Measurements from ENCODE around the gene MRTO4. TPM values are rescaled to one million over a fixed set of nuclear protein-coding genes. Genes with fewer than 3 reads are reported as not detected.
A peak's percentile ranks its signal among the peaks of the same experiment; 100 is the strongest.

MRTO4 gene
- total and polyA plus RNA-seq, 2 of the 13 experiments (the other 11 are each of a cell fraction or from before 2014, with no cell fraction given) = 28.1 to 59.2 TPM

DNA sequence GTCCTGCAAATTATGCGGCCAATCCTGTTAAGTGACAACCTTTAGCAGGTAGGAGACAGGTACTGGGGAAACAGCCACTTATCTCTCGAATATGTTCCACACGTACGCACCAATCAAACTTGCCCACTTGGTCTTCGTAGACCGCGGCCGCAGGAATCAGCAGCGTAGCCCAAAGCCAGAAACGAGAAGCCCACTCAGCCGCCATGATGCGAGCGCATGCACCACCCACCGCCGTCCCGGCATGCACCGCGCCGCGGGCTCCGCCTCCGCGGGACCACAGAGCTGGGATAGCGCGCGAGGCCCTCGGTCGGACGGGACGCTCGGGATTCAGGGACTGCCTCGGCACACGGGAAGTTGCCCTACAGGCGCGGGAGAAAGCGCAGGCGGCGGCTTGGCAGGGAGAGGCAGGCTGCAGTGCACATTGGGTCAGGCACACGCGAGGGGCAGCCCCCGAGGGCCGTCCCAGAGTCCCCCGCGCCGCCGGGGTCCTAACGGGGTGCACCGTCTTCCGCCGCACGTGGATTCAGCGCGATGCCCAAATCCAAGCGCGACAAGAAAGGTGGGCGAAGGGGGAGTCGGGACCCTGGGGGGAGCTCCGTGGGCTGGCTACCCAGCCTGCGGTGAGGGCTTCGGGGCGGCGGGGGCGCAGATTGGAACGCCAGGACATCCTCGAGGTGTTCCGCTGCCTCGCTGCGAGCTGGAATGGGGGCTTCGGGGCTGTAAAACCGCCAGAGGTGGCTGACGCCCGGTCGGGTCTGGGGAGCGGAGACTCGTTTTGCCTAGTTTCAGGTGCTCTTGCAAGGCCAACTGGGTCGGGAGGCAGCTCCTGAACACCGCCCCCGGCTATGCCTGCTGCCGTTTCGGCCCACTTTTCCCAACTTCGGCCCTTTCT, at the start of gene MRTO4, which contains the start of gene EMC1 (continued):
- TF ChIP-seq RAD51 (IDR thresholded peaks at IDR 0.05; ENCODE audit: borderline replicate concordance) = no peak
- TF ChIP-seq, protein P1, sequence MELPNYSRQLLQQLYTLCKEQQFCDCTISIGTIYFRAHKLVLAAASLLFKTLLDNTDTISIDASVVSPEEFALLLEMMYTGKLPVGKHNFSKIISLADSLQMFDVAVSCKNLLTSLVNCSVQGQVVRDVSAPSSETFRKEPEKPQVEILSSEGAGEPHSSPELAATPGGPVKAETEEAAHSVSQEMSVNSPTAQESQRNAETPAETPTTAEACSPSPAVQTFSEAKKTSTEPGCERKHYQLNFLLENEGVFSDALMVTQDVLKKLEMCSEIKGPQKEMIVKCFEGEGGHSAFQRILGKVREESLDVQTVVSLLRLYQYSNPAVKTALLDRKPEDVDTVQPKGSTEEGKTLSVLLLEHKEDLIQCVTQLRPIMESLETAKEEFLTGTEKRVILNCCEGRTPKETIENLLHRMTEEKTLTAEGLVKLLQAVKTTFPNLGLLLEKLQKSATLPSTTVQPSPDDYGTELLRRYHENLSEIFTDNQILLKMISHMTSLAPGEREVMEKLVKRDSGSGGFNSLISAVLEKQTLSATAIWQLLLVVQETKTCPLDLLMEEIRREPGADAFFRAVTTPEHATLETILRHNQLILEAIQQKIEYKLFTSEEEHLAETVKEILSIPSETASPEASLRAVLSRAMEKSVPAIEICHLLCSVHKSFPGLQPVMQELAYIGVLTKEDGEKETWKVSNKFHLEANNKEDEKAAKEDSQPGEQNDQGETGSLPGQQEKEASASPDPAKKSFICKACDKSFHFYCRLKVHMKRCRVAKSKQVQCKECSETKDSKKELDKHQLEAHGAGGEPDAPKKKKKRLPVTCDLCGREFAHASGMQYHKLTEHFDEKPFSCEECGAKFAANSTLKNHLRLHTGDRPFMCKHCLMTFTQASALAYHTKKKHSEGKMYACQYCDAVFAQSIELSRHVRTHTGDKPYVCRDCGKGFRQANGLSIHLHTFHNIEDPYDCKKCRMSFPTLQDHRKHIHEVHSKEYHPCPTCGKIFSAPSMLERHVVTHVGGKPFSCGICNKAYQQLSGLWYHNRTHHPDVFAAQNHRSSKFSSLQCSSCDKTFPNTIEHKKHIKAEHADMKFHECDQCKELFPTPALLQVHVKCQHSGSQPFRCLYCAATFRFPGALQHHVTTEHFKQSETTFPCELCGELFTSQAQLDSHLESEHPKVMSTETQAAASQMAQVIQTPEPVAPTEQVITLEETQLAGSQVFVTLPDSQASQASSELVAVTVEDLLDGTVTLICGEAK (IDR thresholded peaks at IDR 0.05) = no peak
- TF ChIP-seq, protein P1 (CRISPR knock-in tag; IDR thresholded peaks at IDR 0.05) = peak; percentile 71; the same call in 1 of the 2 replicates
- TF ChIP-seq ZSCAN21 (CRISPR knock-in tag; IDR thresholded peaks at IDR 0.05; ENCODE audit: borderline replicate concordance) = peak; percentile 79; the same call in 1 of the 2 replicates
- TF ChIP-seq, protein P2, sequence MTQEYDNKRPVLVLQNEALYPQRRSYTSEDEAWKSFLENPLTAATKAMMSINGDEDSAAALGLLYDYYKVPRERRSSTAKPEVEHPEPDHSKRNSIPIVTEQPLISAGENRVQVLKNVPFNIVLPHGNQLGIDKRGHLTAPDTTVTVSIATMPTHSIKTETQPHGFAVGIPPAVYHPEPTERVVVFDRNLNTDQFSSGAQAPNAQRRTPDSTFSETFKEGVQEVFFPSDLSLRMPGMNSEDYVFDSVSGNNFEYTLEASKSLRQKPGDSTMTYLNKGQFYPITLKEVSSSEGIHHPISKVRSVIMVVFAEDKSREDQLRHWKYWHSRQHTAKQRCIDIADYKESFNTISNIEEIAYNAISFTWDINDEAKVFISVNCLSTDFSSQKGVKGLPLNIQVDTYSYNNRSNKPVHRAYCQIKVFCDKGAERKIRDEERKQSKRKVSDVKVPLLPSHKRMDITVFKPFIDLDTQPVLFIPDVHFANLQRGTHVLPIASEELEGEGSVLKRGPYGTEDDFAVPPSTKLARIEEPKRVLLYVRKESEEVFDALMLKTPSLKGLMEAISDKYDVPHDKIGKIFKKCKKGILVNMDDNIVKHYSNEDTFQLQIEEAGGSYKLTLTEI (CRISPR knock-in tag; conservative IDR thresholded peaks at IDR 0.05) = no peak
- TF ChIP-seq ZNF564 (CRISPR knock-in tag; IDR thresholded peaks at IDR 0.05) = no peak; the same call in 1 of the 2 replicates
- TF ChIP-seq PTBP1 (IDR thresholded peaks at IDR 0.05; ENCODE audit: low read depth, low read length, poor library complexity, severe bottlenecking) = no peak
- TF ChIP-seq, protein P3, sequence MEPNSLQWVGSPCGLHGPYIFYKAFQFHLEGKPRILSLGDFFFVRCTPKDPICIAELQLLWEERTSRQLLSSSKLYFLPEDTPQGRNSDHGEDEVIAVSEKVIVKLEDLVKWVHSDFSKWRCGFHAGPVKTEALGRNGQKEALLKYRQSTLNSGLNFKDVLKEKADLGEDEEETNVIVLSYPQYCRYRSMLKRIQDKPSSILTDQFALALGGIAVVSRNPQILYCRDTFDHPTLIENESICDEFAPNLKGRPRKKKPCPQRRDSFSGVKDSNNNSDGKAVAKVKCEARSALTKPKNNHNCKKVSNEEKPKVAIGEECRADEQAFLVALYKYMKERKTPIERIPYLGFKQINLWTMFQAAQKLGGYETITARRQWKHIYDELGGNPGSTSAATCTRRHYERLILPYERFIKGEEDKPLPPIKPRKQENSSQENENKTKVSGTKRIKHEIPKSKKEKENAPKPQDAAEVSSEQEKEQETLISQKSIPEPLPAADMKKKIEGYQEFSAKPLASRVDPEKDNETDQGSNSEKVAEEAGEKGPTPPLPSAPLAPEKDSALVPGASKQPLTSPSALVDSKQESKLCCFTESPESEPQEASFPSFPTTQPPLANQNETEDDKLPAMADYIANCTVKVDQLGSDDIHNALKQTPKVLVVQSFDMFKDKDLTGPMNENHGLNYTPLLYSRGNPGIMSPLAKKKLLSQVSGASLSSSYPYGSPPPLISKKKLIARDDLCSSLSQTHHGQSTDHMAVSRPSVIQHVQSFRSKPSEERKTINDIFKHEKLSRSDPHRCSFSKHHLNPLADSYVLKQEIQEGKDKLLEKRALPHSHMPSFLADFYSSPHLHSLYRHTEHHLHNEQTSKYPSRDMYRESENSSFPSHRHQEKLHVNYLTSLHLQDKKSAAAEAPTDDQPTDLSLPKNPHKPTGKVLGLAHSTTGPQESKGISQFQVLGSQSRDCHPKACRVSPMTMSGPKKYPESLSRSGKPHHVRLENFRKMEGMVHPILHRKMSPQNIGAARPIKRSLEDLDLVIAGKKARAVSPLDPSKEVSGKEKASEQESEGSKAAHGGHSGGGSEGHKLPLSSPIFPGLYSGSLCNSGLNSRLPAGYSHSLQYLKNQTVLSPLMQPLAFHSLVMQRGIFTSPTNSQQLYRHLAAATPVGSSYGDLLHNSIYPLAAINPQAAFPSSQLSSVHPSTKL (CRISPR knock-in tag; IDR thresholded peaks at IDR 0.05) = peak; percentile 51
- TF ChIP-seq, protein P4, sequence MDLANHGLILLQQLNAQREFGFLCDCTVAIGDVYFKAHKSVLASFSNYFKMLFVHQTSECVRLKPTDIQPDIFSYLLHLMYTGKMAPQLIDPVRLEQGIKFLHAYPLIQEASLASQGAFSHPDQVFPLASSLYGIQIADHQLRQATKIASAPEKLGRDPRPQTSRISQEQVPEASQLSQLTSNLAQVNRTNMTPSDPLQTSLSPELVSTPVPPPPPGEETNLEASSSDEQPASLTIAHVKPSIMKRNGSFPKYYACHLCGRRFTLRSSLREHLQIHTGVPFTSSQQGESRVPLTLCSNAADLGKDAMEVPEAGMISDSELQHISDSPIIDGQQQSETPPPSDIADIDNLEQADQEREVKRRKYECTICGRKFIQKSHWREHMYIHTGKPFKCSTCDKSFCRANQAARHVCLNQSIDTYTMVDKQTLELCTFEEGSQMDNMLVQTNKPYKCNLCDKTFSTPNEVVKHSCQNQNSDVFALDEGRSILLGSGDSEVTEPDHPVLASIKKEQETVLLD (CRISPR knock-in tag; IDR thresholded peaks at IDR 0.05; ENCODE audit: low read depth) = peak; percentile 77
- TF ChIP-seq ATF7 (IDR thresholded peaks at IDR 0.05) = no peak
- TF ChIP-seq ATF7 (CRISPR knock-in tag; IDR thresholded peaks at IDR 0.05) = 0 out of 2 replicates have a peak, but pooled peaks have one; percentile 55
- TF ChIP-seq ZNF713 (CRISPR knock-in tag; IDR thresholded peaks at IDR 0.05) = no peak
